Omental fat pad (tissue), 4 donors: ENCODE measurements around the gene AP1M1. TPM values are rescaled to one million over a fixed set of nuclear protein-coding genes. Genes with fewer than 3 reads are reported as not detected.

Experiments
- ATAC-seq: fragments of 150-250 bp; one replicate; pipeline ENCODE4 v1.9.1; 2016; ENCODE audit warnings: mild to moderate bottlenecking, moderate library complexity; ENCODE audit not compliant: low FRiP score
- DNase-seq: peaks from one replicate; pipeline ENCODE4 v3.0.0-alpha.2; 2019; ENCODE audit warnings: low spot score
- total RNA-seq, 4 donors: library from RNA; depleted of rRNA; stranded (reverse); fragments of >200 nt; gene quantifications; one replicate each; pipeline ENCODE4 v1.1.0, GENCODE V29; 2016
- TF ChIP-seq, protein P1 (sequence below), 3 donors: fragments of 450-650 bp; IDR thresholded peaks; one replicate each; pipeline ENCODE4 v1.5.1; 2016 to 2017; ENCODE audit warnings: antibody characterized with exemption in 3 of 3, mild to moderate bottlenecking in 3 of 3, moderate library complexity in 2 of 3

Gene AP1M1
- total RNA-seq, 4 donors from 2014 or later: 92.0 to 154 (median 111) TPM

- ATAC-seq (no peak), DNase-seq (no peak)
- TF ChIP-seq, protein P1, sequence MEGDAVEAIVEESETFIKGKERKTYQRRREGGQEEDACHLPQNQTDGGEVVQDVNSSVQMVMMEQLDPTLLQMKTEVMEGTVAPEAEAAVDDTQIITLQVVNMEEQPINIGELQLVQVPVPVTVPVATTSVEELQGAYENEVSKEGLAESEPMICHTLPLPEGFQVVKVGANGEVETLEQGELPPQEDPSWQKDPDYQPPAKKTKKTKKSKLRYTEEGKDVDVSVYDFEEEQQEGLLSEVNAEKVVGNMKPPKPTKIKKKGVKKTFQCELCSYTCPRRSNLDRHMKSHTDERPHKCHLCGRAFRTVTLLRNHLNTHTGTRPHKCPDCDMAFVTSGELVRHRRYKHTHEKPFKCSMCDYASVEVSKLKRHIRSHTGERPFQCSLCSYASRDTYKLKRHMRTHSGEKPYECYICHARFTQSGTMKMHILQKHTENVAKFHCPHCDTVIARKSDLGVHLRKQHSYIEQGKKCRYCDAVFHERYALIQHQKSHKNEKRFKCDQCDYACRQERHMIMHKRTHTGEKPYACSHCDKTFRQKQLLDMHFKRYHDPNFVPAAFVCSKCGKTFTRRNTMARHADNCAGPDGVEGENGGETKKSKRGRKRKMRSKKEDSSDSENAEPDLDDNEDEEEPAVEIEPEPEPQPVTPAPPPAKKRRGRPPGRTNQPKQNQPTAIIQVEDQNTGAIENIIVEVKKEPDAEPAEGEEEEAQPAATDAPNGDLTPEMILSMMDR (IDR thresholded peaks at IDR 0.05): no peak
Measured at GRCh38 chr19:16257509-16258002, 59.8 kb downstream of the AP1M1 start.

DNA sequence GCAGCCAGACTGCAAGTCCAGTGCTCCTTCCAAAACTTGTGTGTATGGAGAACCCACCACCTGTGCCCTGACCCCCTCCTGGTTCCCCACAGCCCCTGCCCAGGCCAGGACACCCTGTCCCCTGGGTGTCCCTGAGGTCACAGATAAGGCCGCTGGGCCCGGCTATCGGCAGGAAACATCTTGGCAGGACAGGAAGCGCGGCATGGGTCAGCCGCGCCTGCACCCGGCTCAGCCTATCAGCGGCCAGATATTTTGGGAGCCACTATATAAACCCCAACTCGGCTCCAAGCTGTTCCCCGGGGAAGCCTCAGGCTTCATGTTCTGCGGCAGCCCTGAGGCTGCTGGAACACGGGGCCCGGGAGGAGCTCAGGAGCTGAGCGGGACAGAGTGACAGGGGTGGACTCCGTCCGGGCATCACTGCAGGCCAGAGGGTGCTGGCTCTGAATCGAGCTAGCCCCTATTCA lies 60.8 kb downstream of the AP1M1 start:
- ATAC-seq (peak; percentile 15), DNase-seq (no peak)
- TF ChIP-seq, protein P1 (IDR thresholded peaks at IDR 0.05): no peak

DNA sequence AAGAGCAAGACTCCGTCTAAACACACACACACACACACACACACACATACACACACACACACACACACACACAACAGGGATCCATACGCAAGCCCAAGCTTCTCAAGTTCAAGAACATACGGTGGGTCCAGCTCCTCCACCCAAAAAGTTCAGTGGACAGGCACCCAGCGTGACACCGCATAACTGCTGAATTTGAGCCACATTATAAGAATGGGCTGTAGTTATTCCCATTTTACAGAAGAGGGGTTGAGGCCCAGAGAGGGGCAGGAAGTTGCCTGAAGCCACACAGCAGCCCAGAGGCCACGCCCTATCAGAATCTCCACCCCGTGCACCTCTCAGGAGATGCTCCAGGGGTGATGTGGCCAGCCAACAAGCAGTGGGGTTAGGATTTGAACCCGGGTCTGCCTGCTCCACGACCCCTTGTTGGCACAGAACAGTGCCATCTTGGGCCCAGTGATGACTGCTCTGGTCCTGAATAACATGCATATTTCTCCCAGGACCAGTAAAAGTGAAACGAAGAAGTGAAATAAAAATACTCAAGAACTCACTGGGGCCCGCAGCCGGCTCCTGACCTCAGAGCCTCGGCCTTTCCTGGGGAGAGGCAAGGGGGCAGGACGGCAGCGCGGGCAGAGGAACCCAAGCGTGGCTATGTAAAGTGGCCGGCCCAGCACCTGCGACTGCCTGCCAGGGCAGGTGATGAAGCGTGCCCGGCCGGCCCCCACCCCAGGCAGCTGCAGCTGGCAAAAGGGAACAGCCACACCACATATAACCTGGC lies 61.9 kb downstream of the AP1M1 start:
- DNase-seq (no peak), ATAC-seq (no peak)
- TF ChIP-seq, protein P1 (IDR thresholded peaks at IDR 0.05): no peak

GRCh38 chr19:16260160-16260811 lies 62.6 kb downstream of the AP1M1 start:
- ATAC-seq (no peak), DNase-seq (no peak)
- TF ChIP-seq, protein P1 (IDR thresholded peaks at IDR 0.05): no peak

GRCh38 chr19:16260812-16261161 lies 63.1 kb downstream of the AP1M1 start:
- TF ChIP-seq, protein P1 (IDR thresholded peaks at IDR 0.05): no peak
- DNase-seq (no peak), ATAC-seq (no peak)

GRCh38 chr19:16261584-16262368 lies 64.1 kb downstream of the AP1M1 start:
- TF ChIP-seq, protein P1 (IDR thresholded peaks at IDR 0.05): no peak
- peak; percentile 19 for ATAC-seq
- no peak for DNase-seq
